Measurements from ENCODE around the gene SPAG9. TPM values are rescaled to one million over a fixed set of nuclear protein-coding genes. Genes with fewer than 3 reads are reported as not detected.
A peak's percentile ranks its signal among the peaks of the same experiment; 100 is the strongest.
"Not testable (repeated sequence)": the region's sequence is repeated elsewhere in the genome, so short reads cannot be mapped to it uniquely, and the experiment has no call there.

Gene SPAG9
- total RNA-seq, 1 experiment from 2014 or later: 54.3 TPM

- no peak overlapping the region for H3K23ac ChIP-seq (ENCODE audit: insufficient read length, low read depth, low read length)
- no peak overlapping the region for H3K56ac ChIP-seq (ENCODE audit: insufficient read length, low read depth, low read length)
- peaks cover 35% of the 10 kb centered on the region for H3K27me3 Mint-ChIP-seq (ENCODE audit: low read depth)
- no peak overlapping the region for H3K18ac ChIP-seq (ENCODE audit: insufficient read length, low read depth, low read length)
- no peaks in the 10 kb centered on the region for H3K79me1 ChIP-seq (ENCODE audit: insufficient read depth, low read depth, low read length, poor library complexity, severe bottlenecking)
- H3K4ac ChIP-seq (ENCODE audit: low read depth, low read length): no peak overlapping the region
- H3K4me1 ChIP-seq (ENCODE audit: insufficient read depth, low read length): no peaks in the 10 kb centered on the region
- H3K4me3 Mint-ChIP-seq: peak overlapping the region in 1 of 2 experiments; percentile 26; a peak in 1 of 5 replicates
- no peak overlapping the region for H3K27ac ChIP-seq (ENCODE audit: insufficient read length, low read depth, low read length)
- H3K9me3 ChIP-seq (ENCODE audit: control insufficient read depth, low read depth, low read length): no peaks in the 10 kb centered on the region
- H3K23me2 ChIP-seq (ENCODE audit: insufficient read length, low read depth, low read length, poor library complexity, severe bottlenecking): no peaks in the 10 kb centered on the region
- no peak overlapping the region for H2BK12ac ChIP-seq (ENCODE audit: insufficient read length, low read depth, low read length)
- H2BK15ac ChIP-seq (ENCODE audit: low read depth, low read length): no peak overlapping the region
- no peak overlapping the region for H2BK120ac ChIP-seq (ENCODE audit: low read depth, low read length, poor library complexity, severe bottlenecking)
- H3K27me3 ChIP-seq (ENCODE audit: insufficient read depth, low read length): no peaks in the 10 kb centered on the region; the same call in 1 of the 2 replicates
- no peak overlapping the region for H4K91ac ChIP-seq (ENCODE audit: insufficient read length, low read depth, low read length)
- no peak overlapping the region for H2AK5ac ChIP-seq (ENCODE audit: insufficient read length, low read length)
- no CpG with 5 or more reads among the region's 8 CpGs for WGBS (ENCODE audit: extremely low coverage, insufficient read length, low lambda C conversion rate)
- H3K79me2 ChIP-seq (ENCODE audit: insufficient read depth, low read length): no peaks in the 10 kb centered on the region
- H3K9me3 Mint-ChIP-seq: no peaks in the 10 kb centered on the region
- no peak overlapping the region for H2BK5ac ChIP-seq (ENCODE audit: insufficient read length, low read length)
- DNase-seq: peak; percentile 28
- H3K4me1 Mint-ChIP-seq: peaks cover 35 to 36% of the 10 kb centered on the region in 2 experiments
- no peak overlapping the region for H2BK20ac ChIP-seq (ENCODE audit: low read depth, low read length, poor library complexity, severe bottlenecking)
- H3K9ac ChIP-seq (ENCODE audit: extremely low read depth, insufficient read length, low read length): no peak overlapping the region
- no peak overlapping the region for H3K14ac ChIP-seq (ENCODE audit: insufficient read depth, low read length)
- no peaks in the 10 kb centered on the region for H4K20me1 ChIP-seq (ENCODE audit: control insufficient read depth, insufficient read depth, insufficient read length)
- no peak overlapping the region for H4K8ac ChIP-seq (replicated peaks; ENCODE audit: insufficient read length, low read depth, low read length)
- H3K36me3 Mint-ChIP-seq (ENCODE audit: insufficient read depth in 1 of 3, low read depth in 3 of 3): no peaks in the 10 kb centered on the region
- H3T11ph ChIP-seq (ENCODE audit: low read length): no peak overlapping the region
- no peak overlapping the region for H2AFZ ChIP-seq (ENCODE audit: low read length)
- no peak overlapping the region for H3K4me2 ChIP-seq (ENCODE audit: insufficient read depth, insufficient read length, low read length)
- no peak overlapping the region for H3K27ac Mint-ChIP-seq
- TF ChIP-seq CTCF (conservative IDR thresholded peaks at IDR 0.05): no peak
- no peak overlapping the region for H4K5ac ChIP-seq (ENCODE audit: insufficient read length, low read depth, low read length)
Measured at GRCh38 chr17:50943575-50943933, 177.1 kb downstream of the SPAG9 start.

- H3K4me1 ChIP-seq (ENCODE audit: insufficient read depth, low read length); H3K9me3 ChIP-seq (ENCODE audit: control insufficient read depth, low read depth, low read length); H2AFZ ChIP-seq (ENCODE audit: low read length); H3K23me2 ChIP-seq (ENCODE audit: insufficient read length, low read depth, low read length, poor library complexity, severe bottlenecking); H3K4me2 ChIP-seq (ENCODE audit: insufficient read depth, insufficient read length, low read length); H2AK5ac ChIP-seq (ENCODE audit: insufficient read length, low read length); H2BK20ac ChIP-seq (ENCODE audit: low read depth, low read length, poor library complexity, severe bottlenecking); H3K36me3 Mint-ChIP-seq (ENCODE audit: insufficient read depth in 1 of 3, low read depth in 3 of 3); H3K4ac ChIP-seq (ENCODE audit: low read depth, low read length); H3K23ac ChIP-seq (ENCODE audit: insufficient read length, low read depth, low read length); H3K27ac Mint-ChIP-seq; H2BK120ac ChIP-seq (ENCODE audit: low read depth, low read length, poor library complexity, severe bottlenecking); H2BK5ac ChIP-seq (ENCODE audit: insufficient read length, low read length); H4K5ac ChIP-seq (ENCODE audit: insufficient read length, low read depth, low read length); H3K79me1 ChIP-seq (ENCODE audit: insufficient read depth, low read depth, low read length, poor library complexity, severe bottlenecking); H3K79me2 ChIP-seq (ENCODE audit: insufficient read depth, low read length); H4K8ac ChIP-seq (replicated peaks; ENCODE audit: insufficient read length, low read depth, low read length); H3T11ph ChIP-seq (ENCODE audit: low read length); H3K9ac ChIP-seq (ENCODE audit: extremely low read depth, insufficient read length, low read length); H4K91ac ChIP-seq (ENCODE audit: insufficient read length, low read depth, low read length); H2BK12ac ChIP-seq (ENCODE audit: insufficient read length, low read depth, low read length); H2BK15ac ChIP-seq (ENCODE audit: low read depth, low read length); H4K20me1 ChIP-seq (ENCODE audit: control insufficient read depth, insufficient read depth, insufficient read length); H3K14ac ChIP-seq (ENCODE audit: insufficient read depth, low read length); H3K18ac ChIP-seq (ENCODE audit: insufficient read length, low read depth, low read length); H3K9me3 Mint-ChIP-seq; H3K27me3 ChIP-seq (ENCODE audit: insufficient read depth, low read length); H3K4me3 Mint-ChIP-seq; H3K56ac ChIP-seq (ENCODE audit: insufficient read length, low read depth, low read length); H3K27ac ChIP-seq (ENCODE audit: insufficient read length, low read depth, low read length): not testable (repeated sequence)
- WGBS (ENCODE audit: extremely low coverage, insufficient read length, low lambda C conversion rate): no CpG with 5 or more reads among the region's 4 CpGs
- Mint-ChIP-seq H3K27me3 (ENCODE audit: low read depth) (peaks cover 35% of the 10 kb centered on the region), H3K4me1 (peaks cover 22 to 24% of the 10 kb centered on the region in 2 experiments)
- peak; percentile 7 for DNase-seq
Measured at GRCh38 chr17:50941676-50942048, 179.0 kb downstream of the SPAG9 start.

All from H9 (cell line).